HG03066 (cell line): ENCODE data around the gene KIRREL3.

Experiments used
- ATAC-seq: cut with Tn5 transposase; IDR thresholded peaks from one replicate; pipeline ENCODE4 v1.9.1; 2021; ENCODE audit warnings: low read depth; ENCODE audit not compliant: unreplicated experiment

The KIRREL3 gene

GRCh38 chr11:126437731-126438130, 562.8 kb downstream of the KIRREL3 start:
- ATAC-seq = no peak

- ATAC-seq = no peak
Measured at GRCh38 chr11:126436209-126436755, 564.3 kb downstream of the KIRREL3 start.

GRCh38 chr11:126434950-126435335, 565.6 kb downstream of the KIRREL3 start:
- ATAC-seq = no peak

DNA sequence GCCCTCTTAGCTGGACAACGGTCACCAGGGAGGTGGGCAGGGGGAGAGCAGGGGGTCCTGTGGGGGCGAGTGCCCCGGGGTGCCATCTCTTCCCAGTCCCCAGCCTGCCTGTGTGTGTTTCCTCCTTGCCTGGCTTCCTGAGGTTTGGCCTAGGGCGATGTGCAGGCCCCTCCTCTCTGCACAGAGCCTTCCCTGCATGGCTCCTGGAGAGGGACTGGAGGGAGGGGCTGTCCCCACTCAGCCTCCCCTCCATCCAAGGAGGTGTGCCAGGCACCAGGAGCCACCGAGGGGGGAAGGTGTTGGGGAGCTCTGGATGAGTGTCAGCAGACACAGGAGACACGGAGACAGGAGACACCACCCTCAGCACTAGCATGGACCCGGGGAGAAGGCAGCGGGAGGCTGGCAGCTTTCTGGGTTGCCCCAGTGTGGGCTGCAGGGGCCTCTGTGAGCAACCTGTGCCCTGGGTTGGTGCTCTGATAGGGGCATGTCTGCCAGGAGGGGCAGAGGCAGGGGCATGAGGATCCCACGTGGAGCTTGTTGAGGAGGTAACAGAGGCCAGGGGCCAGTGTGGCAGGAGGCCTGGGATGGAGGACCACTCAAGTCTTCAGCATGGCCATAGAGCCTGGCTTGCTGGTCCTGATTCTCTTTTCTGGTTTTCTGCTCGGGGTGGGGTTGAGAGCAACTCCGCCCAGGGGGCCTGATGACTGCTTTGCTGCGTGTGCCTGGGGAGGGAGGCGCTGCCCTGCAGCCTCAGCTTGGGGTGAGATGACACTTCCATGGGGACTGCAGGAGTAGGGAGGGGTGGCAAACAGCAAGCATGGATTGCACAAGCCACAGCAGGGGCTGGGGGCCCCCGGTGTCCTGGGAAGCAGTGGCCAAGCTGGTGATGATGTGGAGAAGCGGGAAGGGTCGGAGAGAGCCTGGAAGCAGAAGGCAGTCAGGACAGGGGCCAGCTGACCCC, 566.3 kb downstream of the KIRREL3 start:
- ATAC-seq = no peak

GRCh38 chr11:126433244-126433846, 567.2 kb downstream of the KIRREL3 start:
- ATAC-seq = no peak

DNA sequence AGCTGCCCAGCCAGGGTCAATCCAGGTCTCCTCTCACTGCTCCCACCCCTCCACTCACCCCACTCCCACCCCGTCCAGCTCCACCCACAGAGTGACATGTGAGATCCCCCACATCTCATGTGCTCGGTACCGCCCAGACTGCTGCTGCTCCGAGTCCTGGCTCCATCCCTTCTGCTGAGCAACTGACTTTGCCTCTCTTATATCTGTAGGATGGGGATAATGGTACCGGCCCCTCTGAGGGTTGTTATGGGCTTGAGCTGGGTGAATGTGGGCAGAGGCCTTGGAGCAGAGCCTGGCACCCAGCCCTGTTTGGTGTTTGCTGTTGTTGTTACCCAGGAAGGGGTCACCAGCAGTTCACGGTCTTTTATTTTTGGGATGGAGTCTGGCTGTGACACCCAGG, 568.0 kb downstream of the KIRREL3 start:
- ATAC-seq = no peak

DNA sequence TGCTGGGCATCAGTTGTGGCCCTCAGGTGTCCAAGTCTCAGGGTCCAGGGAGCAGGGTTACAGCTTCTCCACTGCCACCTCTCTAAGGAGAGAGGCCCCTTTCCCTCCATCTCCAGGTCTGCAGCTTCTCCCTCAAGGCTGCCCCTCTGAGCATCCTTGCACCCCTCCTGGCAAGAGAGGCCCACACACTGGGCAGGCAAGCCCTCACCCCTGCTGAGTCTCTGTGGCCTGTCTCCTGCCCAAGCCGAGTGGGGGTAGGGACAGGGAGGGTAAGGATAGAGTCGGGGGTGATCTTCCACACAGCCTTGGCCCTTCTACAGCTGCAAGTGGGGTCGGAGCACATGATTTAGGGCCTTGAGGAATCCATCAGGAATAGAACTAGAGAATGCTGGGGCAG, 568.5 kb downstream of the KIRREL3 start:
- no peak for ATAC-seq

GRCh38 chr11:126431401-126432064, 569.0 kb downstream of the KIRREL3 start:
- no peak for ATAC-seq

DNA sequence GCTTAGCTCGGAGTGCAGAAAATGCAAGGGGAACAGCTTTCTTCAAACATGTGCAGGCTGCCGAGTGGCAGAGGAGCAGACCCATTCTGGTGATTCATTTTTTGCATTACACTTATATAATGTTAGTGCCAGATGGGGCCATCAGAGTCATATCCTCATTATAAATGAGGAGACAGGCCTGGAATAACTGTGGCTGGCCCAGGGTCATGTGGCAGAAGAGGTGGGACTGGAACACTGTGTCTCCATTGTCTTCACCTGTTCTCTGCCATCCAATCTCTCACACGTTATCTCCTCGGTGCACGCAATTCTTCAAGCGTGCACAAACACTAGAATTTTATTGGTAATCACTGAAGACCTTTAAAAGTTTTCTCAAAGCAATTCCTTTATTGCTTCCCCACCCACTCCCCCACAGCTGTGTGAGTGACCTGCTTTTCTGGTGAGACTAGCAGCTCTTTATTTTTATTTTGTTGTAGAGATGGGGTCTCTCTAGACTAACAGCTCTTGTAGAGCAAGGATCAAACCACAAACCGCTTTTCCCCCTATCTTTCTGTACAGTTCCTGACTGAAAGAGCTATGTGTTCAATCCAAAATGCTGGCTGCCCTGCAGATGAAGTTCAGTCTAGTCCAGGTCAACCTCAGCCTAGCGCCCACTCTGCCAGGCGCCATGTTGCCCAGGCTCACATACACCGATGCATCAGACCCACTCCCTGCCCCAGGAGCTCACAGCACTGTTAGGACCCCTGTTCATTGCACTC, 569.8 kb downstream of the KIRREL3 start:
- ATAC-seq = no peak

GRCh38 chr11:126426820-126427749, 573.5 kb downstream of the KIRREL3 start:
- peak; percentile 83 for ATAC-seq

DNA sequence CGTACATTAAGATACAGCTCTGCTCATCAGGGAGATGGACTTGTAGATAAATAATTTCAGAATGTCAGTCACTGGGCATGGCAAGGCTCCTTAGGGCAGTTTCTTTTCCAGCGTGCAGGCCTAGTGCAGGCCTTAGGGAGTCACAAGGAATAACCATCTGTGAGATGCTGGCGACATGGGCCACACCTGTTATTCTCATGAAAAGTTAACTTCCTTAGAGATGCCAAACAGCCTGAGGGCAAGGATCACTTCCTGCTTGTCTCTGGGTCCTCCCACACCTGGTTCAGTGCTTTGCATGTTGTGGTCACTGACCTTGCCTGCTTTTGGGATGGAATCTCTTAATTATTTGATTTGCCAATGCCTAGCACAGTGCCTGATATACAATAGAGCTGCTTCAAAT, 574.5 kb downstream of the KIRREL3 start:
- ATAC-seq = no peak

DNA sequence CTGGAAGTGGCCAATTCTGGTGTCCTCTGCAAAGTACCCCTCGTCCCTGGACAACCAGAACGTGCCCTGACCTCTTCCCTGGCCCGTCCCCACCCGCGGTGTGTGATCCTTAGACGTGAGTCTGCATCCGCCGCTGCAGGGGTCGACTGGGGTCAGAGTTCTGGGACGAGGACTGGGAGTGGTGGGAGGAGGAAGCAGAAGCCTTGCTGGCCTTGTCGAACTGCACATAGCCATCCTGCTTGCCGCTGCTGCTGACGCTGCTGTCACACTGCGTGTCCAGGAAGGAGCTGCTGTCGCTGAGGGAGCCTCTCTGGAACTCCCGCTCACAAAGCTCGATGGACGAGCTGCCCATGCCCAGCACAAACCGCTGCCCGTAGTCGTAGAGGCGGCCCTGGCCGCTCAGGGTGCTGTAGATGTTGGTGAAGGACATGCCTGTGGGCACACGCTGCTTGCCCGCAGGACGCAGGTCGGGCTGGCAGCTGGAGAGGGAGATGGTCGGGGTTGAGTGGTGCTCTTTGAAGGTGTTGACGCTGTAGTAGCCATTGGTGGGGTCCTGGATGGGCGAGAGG, 576.0 kb downstream of the KIRREL3 start:
- ATAC-seq = no peak

DNA sequence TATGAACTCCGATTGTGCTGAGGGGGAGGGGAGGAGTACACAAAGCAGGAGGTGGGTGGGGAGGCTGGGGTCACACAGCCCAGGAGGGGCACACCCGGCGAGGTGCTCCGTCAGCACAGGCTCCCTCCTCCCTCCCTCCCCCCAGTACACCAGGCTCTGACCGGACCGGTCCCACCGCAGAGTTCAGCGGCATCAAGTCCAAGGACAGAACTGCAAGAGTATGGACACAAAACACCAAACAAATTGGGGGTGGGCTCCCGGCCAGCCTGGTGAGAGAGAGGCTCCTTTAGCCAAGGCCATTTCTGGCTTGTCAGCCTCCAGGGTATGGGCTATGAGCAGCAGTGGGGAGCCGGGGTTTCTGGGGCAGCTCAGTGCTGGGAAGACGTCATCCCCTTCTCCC, 576.8 kb downstream of the KIRREL3 start:
- ATAC-seq = no peak

GRCh38 chr11:126423154-126423553, 577.4 kb downstream of the KIRREL3 start:
- ATAC-seq = no peak

DNA sequence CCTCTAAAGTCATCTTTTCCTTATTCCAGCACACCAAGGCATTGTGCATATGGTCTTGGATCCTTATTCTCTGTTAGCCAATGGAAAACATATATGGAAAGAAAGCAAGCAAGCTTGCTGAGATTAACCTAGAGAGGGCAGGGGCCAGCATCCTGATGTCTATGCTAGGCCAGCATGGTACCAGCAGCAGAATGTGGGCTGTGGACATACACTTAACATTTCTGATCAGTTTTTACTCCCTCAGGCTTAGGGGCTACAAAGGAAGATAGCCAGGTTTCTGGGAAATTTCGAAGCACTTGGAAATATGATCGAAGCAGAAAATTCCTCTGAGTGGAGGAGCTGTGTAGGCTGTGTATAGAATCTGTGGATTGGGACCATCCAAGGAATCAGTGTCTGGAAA, 578.1 kb downstream of the KIRREL3 start:
- ATAC-seq = no peak

- ATAC-seq = no peak
Measured at GRCh38 chr11:126421271-126421671, 579.3 kb downstream of the KIRREL3 start.

DNA sequence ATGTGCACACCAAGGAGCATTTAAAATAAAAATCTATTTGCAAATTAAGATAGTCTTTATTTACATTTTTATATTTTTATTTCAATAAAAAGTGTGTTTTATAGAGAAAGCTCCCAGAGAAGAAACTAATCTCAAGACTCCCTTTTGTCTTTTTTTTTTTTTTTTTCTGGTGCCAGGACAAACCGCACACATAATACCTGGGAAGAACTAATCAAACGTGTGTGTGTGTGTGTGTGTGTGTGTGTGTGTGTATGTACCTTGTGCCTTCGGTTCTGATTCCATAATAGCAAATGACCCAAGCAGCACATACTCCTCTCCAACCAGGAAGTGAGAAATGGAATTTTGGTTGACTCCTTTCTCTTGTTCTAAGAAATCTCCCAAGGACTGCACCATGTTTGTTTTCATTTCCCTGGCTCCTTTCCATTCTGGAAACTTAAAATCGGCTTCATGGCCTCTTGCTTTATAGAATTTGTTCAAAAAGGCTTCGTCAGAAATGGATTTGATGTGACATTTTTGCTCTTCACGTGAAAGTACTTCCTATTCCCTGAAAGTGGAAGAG, 579.8 kb downstream of the KIRREL3 start:
- no peak for ATAC-seq

DNA sequence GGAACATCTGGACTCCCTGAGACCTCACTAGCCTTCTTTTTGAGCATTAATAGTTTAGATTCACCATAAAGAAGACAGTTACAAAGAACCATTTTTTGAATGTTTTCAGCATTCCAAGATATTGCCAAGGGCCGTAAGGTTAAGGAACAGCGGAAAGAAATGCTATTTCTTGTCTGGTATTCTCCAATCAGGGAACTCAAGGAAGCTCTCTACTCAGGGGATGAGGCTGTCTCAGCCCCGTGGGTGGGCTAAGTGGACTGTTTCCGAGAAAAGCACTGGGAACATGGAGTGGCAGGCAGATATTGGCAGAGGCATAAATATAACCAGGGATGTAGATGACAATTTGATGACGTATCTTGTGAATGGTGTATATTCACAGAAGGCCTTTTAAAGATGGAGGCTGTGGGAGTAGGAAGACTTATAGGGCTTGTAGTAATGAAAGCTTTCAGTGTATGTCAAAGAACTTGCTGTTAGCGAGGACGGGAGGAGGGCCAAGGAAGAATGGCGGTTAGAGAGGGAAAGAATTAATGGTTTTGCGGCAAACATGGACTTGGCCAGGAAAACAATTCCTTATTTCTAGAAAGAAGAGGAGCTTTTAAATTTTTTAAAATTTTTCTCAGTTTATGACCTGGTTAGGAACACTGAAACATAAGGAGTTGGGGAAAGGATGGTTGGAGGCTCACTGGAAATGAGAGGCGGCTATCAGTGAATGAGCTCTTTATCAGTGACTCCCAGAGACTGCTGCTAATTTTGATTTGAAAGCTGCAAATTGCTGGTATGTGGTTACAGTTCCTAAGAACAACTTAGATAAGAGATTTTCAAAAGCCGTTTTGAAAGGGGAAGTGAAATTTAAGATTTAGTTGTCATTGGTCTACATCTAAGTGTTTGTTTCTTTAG, 580.5 kb downstream of the KIRREL3 start:
- peak; percentile 77 for ATAC-seq
